Measurements from ENCODE around the gene SRRM4.

SRRM4 gene

DNA sequence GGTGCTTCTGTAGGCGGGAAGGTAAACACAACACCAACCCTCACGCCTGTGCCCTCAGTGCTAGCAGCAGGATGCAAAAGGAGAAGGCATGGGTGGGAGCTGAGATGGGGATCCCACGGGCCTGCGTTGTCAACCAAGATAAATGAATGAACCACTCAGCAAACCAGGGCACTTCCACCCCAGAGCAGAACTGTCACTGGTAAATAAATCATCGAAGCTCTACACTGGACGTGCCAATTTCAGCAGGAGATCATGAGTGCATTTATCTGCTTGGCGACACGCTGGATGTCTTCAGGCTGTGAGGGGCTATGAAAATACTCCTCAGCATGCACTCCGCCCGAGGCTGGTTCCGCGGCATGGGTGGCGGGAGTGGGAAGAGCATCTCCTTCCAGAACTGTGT, 230.5 kb downstream of the SRRM4 start:
- no peak for DNase-seq (ENCODE audit: low read depth, low spot score)
- TF ChIP-seq, protein P1, sequence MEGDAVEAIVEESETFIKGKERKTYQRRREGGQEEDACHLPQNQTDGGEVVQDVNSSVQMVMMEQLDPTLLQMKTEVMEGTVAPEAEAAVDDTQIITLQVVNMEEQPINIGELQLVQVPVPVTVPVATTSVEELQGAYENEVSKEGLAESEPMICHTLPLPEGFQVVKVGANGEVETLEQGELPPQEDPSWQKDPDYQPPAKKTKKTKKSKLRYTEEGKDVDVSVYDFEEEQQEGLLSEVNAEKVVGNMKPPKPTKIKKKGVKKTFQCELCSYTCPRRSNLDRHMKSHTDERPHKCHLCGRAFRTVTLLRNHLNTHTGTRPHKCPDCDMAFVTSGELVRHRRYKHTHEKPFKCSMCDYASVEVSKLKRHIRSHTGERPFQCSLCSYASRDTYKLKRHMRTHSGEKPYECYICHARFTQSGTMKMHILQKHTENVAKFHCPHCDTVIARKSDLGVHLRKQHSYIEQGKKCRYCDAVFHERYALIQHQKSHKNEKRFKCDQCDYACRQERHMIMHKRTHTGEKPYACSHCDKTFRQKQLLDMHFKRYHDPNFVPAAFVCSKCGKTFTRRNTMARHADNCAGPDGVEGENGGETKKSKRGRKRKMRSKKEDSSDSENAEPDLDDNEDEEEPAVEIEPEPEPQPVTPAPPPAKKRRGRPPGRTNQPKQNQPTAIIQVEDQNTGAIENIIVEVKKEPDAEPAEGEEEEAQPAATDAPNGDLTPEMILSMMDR (IDR thresholded peaks at IDR 0.05; ENCODE audit: insufficient read depth, low read length, missing control alignments) = no peak
- ChIA-PET POLR2A (no interaction called here), CTCF (no interaction called here)
- no peak overlapping the region for H3K4me3 ChIP-seq (ENCODE audit: low read depth, low read length)
